Transverse colon (tissue), 4 donors: ENCODE results near the gene OR5D13. TPM values are rescaled to one million over a fixed set of nuclear protein-coding genes. Genes with fewer than 3 reads are reported as not detected.

Source experiments
- DNase-seq: peaks from one replicate; pipeline ENCODE4 v3.0.0-alpha.2; 2019
- H3K27ac ChIP-seq, 4 donors: fragments of 200-600 bp; sonication (generic); 2 replicates each; pipeline ENCODE4 v1.5.1; 2016 to 2018; ENCODE audit warnings: inconsistent platforms in 4 of 4
- H3K27me3 ChIP-seq: fragments of 200-600 bp; sonication (generic); 2 replicates; pipeline ENCODE4 v1.5.1; 2017; ENCODE audit warnings: inconsistent platforms
- H3K36me3 ChIP-seq, 4 donors: fragments of 200-600 bp; sonication (generic); 2 replicates each; pipeline ENCODE4 v1.5.1; 2017 to 2019; ENCODE audit warnings: inconsistent platforms in 4 of 4
- H3K4me1 ChIP-seq, 4 donors: fragments of 200-600 bp; sonication (generic); 2 replicates each; pipeline ENCODE4 v1.5.1; 2017 to 2020; ENCODE audit warnings: inconsistent platforms in 4 of 4
- H3K4me3 ChIP-seq, 4 donors: fragments of 200-600 bp; sonication (generic); 1 replicate in 1 of 4; 2 replicates in 3 of 4; pipeline versions ENCODE4 v1.5.1 to v1.6.1; 2017 to 2019; ENCODE audit warnings: inconsistent platforms in 4 of 4
- H3K9me3 ChIP-seq, 2 donors: fragments of 200-600 bp; sonication (generic); 2 replicates each; pipeline ENCODE4 v1.5.1; 2017 to 2019; ENCODE audit warnings: inconsistent platforms in 2 of 2
- EP300 ChIP-seq: sonication (generic); formaldehyde crosslinking; IDR thresholded peaks from one replicate; pipeline ENCODE4 v1.6.1; 2017; ENCODE audit warnings: antibody characterized with exemption, low read depth
- POLR2A ChIP-seq: fragments of 450-650 bp; IDR thresholded peaks from one replicate; pipeline ENCODE4 v1.6.1; 2016; ENCODE audit warnings: antibody characterized with exemption, mild to moderate bottlenecking, moderate library complexity
- POLR2AphosphoS5 ChIP-seq, 3 donors: sonication (generic); formaldehyde crosslinking; IDR thresholded peaks; one replicate each; pipeline ENCODE4 v1.6.1; 2016; ENCODE audit warnings: antibody characterized with exemption in 3 of 3
- WGBS, 2 donors: methylation state at CpG; one replicate each; pipeline ENCODE4 v1.1.5; 2018; ENCODE audit warnings: low coverage in 1 of 2; 5-methylcytosine and 5-hydroxymethylcytosine counted together
- in situ Hi-C, 4 donors: fragments of 200-750 bp; cut with MboI; loops; one replicate each; pipeline versions ENCODE4 v1.15.0 to v1.15.1; 2017; ENCODE audit warnings: low sequenced_read_pairs in 3 of 4, low pct_ligation_motif_present in 1 of 4, low pct_unique_long_range_greater_than_20kb in 1 of 4
- intact Hi-C: fragments of 100-400 bp; cut with DNase I; formaldehyde crosslinking; loops from one replicate; pipeline ENCODE4 v1.15.1; 2023; ENCODE audit warnings: low total_unique reads
- total RNA-seq, 4 donors: library from RNA; depleted of rRNA; stranded (reverse); fragments of >200 nt; gene quantifications; one replicate each; pipeline ENCODE4 v1.1.0, GENCODE V29; 2016
- TF ChIP-seq, protein P1 (sequence below), 5 experiments: fragments of 200-600 bp in 3 of 5; fragments of 450-650 bp in 2 of 5; sonication (generic) in 3 of 5; IDR thresholded peaks; 1 replicate in 2 of 5; 2 replicates in 3 of 5; pipeline ENCODE4 v1.5.1; 2016 to 2017; ENCODE audit warnings: antibody characterized with exemption in 5 of 5, inconsistent platforms in 3 of 5, mild to moderate bottlenecking in 2 of 5, moderate library complexity in 1 of 5

Gene OR5D13
- total RNA-seq, 4 donors from 2014 or later = not detected

DNA sequence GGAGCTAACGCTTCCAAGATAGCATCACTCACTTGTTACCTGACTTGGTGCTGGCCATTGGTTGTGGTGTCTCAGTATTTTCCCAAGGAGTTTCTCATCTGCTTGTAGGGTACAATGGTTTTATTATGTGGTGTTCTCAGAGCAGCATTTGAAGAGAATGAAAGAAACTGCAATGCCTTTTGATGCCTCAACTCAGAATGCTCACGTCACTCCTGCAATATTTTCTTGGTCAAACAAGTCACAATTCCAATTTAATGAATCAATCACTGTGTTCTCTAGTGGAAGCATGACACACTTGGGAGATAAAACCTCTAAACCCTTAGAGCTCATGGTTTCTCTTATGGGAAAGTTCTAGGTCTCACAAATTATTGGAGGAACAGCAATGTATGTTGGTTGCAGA is 20.1 kb downstream of the OR5D13 start:
- Histone ChIP-seq H3K27me3 (no peaks in the 10 kb centered on the region), H3K27ac (no peak overlapping the region), H3K36me3 (no peaks in the 10 kb centered on the region), H3K4me1 (no peaks in the 10 kb centered on the region), H3K4me3 (no peak overlapping the region), H3K9me3 (no peaks in the 10 kb centered on the region)
- 0 to 76% methylated on average over 1 to 2 of the region's 2 CpGs for WGBS, 2 donors
- DNase-seq = no peak
- intact Hi-C loops = no loop called here
- TF ChIP-seq POLR2A (no peak), EP300 (no peak), POLR2AphosphoS5 (IDR thresholded peaks at IDR 0.05) (no peak)
- TF ChIP-seq, protein P1, sequence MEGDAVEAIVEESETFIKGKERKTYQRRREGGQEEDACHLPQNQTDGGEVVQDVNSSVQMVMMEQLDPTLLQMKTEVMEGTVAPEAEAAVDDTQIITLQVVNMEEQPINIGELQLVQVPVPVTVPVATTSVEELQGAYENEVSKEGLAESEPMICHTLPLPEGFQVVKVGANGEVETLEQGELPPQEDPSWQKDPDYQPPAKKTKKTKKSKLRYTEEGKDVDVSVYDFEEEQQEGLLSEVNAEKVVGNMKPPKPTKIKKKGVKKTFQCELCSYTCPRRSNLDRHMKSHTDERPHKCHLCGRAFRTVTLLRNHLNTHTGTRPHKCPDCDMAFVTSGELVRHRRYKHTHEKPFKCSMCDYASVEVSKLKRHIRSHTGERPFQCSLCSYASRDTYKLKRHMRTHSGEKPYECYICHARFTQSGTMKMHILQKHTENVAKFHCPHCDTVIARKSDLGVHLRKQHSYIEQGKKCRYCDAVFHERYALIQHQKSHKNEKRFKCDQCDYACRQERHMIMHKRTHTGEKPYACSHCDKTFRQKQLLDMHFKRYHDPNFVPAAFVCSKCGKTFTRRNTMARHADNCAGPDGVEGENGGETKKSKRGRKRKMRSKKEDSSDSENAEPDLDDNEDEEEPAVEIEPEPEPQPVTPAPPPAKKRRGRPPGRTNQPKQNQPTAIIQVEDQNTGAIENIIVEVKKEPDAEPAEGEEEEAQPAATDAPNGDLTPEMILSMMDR (IDR thresholded peaks at IDR 0.05) = no peak
- in situ Hi-C loops = loop anchor here in 2 of 4 donors (25.0 kb wide), 2 partner anchors 106 to 381 kb away; no protein-coding TSS in a partner anchor

DNA sequence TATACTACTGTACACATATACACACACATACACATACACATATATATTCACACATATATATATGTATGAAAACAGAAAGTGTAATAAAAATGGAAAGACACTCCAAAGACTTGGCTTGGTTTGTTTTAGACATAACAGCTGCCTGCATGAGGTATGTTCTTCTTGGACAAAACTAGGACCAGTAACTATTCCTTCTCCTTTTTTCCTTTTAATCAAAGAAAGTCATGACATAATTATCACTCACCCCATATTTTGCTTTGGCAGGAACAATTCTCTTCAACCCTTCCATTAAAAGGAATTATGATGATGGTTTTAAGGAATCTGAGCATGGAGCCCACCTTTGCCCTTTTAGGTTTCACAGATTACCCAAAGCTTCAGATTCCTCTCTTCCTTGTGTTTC is 22.0 kb downstream of the OR5D13 start, which contains the start of gene OR5D14:
Gene OR5D14, plus strand, starts transcription at position 301 of the 400 bp plus-strand sequence. Its CDS starts 0 bp downstream, at position 301.
- no peak within 1 kb of the TSS for H3K4me3 ChIP-seq
- no peaks in the 10 kb centered on the region for H3K9me3 ChIP-seq
- intact Hi-C loops = no loop called here
- in situ Hi-C loops = loop anchor here in 2 of 4 donors (25.0 kb wide), 2 partner anchors 108 to 383 kb away; no protein-coding TSS in a partner anchor
- no peaks in the 10 kb centered on the region for H3K27me3 ChIP-seq
- DNase-seq = no peak
- no peaks in the 10 kb centered on the region for H3K36me3 ChIP-seq
- TF ChIP-seq, protein P1 (IDR thresholded peaks at IDR 0.05) = no peak
- TF ChIP-seq POLR2AphosphoS5 (IDR thresholded peaks at IDR 0.05) (no peak), EP300 (no peak), POLR2A (no peak)
- H3K4me1 ChIP-seq = no peaks in the 10 kb centered on the region
- H3K27ac ChIP-seq = no peak within 1 kb of the TSS

DNA sequence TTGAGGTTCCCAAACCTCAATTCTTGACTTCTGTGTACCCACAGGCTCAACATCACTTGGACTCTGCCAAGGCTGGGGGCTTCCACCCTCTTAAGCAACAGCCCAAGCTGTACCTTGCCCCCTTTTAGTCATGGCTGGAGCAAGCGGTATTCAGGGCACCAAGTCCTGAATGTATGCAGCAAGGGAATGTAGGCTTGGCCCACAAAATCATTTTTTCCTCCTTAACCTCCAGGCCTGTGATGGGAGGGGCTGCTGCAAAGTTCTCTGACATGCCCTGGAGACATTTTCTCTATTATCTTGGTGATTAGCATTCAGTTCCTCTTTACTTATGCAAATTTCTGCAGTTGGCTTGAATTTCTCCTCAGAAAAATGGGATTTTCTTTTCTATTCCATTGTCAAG is 33.0 kb downstream of the OR5D13 start:
- 84% methylated on average over 1 of the region's 1 CpG; no CpG with 5 or more reads in 1 of the 2 donors for WGBS, 2 donors
- Histone ChIP-seq H3K4me1 (no peaks in the 10 kb centered on the region), H3K4me3 (no peak overlapping the region), H3K27me3 (no peaks in the 10 kb centered on the region), H3K27ac (no peak overlapping the region), H3K9me3 (no peaks in the 10 kb centered on the region), H3K36me3 (no peaks in the 10 kb centered on the region)
- intact Hi-C loops = no loop called here
- TF ChIP-seq EP300 (no peak), POLR2AphosphoS5 (IDR thresholded peaks at IDR 0.05) (no peak), POLR2A (no peak)
- TF ChIP-seq, protein P1 (IDR thresholded peaks at IDR 0.05) = no peak
- in situ Hi-C loops = no loop called here
- DNase-seq = no peak

DNA sequence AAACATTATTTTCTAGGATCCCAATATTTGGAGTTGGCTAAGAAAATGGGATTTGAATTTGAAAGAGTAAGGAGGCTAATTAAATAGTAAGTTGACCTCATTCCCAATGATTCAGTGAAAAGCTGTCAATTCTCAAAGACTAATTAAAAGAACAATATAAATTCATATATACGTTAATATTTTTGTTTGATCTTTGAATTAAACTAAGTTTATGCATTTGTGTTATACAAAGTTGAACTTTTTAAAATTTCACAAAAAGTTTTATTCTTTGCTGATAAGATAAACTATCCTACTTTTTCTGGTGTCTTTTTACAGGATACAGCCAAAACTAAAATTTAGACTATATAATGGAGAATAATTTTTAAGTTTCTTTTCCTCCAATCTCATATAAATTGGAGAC is 37.8 kb downstream of the OR5D13 start, which contains the start of gene OR5L1:
Gene OR5L1, plus strand, starts transcription at position 301 of the 400 bp plus-strand sequence. CDS start 100 bp downstream, outside the sequence.
- no peak for DNase-seq
- in situ Hi-C loops (no loop called here), intact Hi-C loops (no loop called here)
- H3K9me3 ChIP-seq = no peaks in the 10 kb centered on the region
- no peaks in the 10 kb centered on the region for H3K27me3 ChIP-seq
- WGBS, 2 donors = 35 to 88% methylated on average over 1 of the region's 1 CpG
- no peaks in the 10 kb centered on the region for H3K4me1 ChIP-seq
- TF ChIP-seq EP300 (no peak), POLR2AphosphoS5 (IDR thresholded peaks at IDR 0.05) (no peak), POLR2A (no peak)
- TF ChIP-seq, protein P1 (IDR thresholded peaks at IDR 0.05) = no peak
- H3K36me3 ChIP-seq = no peaks in the 10 kb centered on the region
- H3K27ac ChIP-seq = no peak within 1 kb of the TSS
- no peak within 1 kb of the TSS for H3K4me3 ChIP-seq
